Left ventricle myocardium superior (tissue), 1 donor: Measurements from ENCODE around the gene NFATC1. TPM values are rescaled to one million over a fixed set of nuclear protein-coding genes. Genes with fewer than 3 reads are reported as not detected.

Experiments used
- ATAC-seq: fragments of 200-7000 bp; cut with Tn5 transposase; one replicate; pipeline ENCODE4 v1.9.1; 2020; ENCODE audit warnings: mild to moderate bottlenecking, moderate library complexity
- DNase-seq: peaks from one replicate; pipeline ENCODE4 v3.0.0-alpha.2; 2020
- intact Hi-C: fragments of 100-400 bp; cut with micrococcal nuclease; formaldehyde crosslinking; loops from one replicate; pipeline ENCODE4 v1.11.0; 2022
- total RNA-seq: library from RNA; stranded (reverse); fragmentation: NEBNext Ultra II Directional; extraction: Animal tissue kit (Norgen Biotek cat#: 25700); gene quantifications from one replicate; pipeline ENCODE4 v1.2.1, GENCODE V29; 2021
- donor health status: DM: no; HTN: yes; CAD: no; lungs with severe emphysema.

NFATC1 gene
- total RNA-seq, 1 donor from 2014 or later: 18.7 TPM

DNA sequence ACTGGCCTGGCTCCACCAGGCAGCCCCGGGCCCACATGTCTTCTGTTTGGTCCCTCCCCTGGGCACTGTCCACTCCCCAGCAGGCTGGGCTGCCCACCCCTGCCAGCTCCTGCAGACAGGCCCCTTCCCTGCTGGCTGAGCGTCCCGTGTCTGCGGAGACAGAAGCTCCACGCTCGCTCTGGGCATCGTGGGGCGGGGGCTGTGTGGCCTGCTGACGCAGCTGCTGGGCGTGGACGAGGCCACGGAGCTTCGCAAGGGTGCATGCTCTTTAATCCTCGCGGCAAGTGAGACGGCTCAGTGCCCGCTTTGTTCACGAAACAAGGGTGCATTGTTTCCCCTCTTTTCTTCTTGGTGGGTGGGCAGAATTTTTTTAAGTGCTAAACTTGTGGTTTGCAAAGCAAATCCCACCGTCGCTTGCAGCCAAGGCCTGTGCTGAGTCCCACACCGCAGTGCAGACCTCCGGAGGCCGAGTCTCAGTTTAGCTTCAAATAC is 151.1 kb downstream of the NFATC1 start:
- DNase-seq (no peak), ATAC-seq (no peak)
- intact Hi-C loops: no loop called here

DNA sequence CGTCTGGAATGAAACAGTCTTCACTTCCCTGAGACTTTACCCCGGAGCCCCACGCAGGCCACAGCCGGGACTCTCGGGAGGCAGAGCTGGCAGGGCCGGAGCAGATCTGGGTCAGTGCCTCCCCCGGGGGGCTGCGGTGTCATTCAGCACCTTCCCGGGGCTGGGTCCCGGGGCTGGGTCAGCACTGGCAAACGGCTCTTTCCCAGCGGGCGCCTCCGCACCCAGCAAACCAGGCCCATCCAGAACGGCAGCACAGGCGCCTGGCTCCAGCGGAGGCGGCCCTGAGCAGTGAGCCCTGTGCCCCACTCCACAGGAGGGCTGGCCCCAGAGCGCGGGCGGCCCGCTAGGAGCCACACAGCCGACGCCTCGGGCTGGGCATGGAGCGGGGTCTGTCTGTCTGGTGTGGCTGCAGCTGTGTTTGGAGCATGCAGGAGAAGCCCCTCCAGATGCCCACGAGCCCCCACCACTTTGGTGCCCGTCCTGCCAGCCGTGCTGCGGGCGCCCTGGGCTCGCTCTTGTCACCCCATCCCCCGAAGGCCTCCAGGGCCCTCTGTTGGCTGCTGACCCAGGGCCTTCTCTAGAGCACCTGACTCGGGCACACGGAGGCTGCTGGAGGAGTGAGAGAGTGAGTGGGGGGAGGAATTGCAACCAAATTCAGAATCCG is 151.8 kb downstream of the NFATC1 start:
- intact Hi-C loops: no loop called here
- DNase-seq (no peak), ATAC-seq (no peak)

DNA sequence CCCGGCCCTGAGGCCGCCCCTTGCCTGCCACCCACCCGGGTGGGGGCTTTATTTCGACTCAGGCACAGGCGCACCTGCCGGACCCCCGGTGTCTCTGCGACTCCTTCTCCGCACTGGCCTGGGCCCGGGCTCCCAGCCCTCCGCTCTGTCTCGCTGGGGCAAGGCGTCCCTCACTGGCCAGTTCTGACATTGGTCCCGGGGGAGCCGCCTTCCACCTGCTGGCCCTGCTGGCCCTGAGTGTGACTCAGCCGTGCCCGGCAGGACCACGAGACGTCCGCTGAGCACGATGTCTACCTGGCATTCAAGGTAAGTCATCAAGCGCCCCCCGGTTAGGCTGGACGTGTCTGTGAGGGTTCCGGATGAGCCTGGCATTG is 152.3 kb downstream of the NFATC1 start:
- no peak for DNase-seq
- intact Hi-C loops: no loop called here

GRCh38 chr18:79548621-79548985 is 152.9 kb downstream of the NFATC1 start:
- intact Hi-C loops: no loop called here
- ATAC-seq (no peak), DNase-seq (no peak)

More for the DNA sequence above, 152.3 kb downstream of the NFATC1 start:
- no peak for ATAC-seq

GRCh38 chr18:79548986-79549637 is 153.4 kb downstream of the NFATC1 start:
- no peak for DNase-seq
- no peak for ATAC-seq
- intact Hi-C loops: no loop called here

GRCh38 chr18:79549638-79550000 is 153.9 kb downstream of the NFATC1 start:
- no peak for ATAC-seq
- intact Hi-C loops: no loop called here
- DNase-seq: no peak

DNA sequence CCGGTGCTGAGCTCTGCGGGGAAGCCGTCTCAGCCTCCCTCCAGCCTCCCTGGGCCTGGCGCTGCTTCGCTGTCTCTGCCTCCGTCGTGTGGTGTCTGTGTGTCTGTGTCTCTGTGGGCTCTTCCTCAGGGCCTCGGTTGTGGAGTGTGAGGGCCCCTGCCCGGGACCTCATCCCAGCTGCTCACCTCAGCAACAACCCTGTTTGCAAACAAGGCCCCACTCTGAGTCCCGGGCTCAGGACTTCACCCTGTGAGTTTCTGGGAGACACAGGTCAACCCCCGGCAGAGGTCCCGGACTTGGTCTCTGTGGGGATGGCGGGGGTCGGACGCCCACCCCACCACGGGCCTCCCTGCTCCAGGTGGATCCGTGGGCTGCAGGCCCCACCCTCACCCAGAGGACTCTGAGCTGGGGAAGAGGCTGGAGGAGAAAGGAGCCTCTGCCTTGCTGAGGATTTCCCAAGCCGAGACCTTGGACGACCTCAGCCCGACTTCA is 156.5 kb downstream of the NFATC1 start:
- DNase-seq (no peak), ATAC-seq (no peak)
- intact Hi-C loops: no loop called here

DNA sequence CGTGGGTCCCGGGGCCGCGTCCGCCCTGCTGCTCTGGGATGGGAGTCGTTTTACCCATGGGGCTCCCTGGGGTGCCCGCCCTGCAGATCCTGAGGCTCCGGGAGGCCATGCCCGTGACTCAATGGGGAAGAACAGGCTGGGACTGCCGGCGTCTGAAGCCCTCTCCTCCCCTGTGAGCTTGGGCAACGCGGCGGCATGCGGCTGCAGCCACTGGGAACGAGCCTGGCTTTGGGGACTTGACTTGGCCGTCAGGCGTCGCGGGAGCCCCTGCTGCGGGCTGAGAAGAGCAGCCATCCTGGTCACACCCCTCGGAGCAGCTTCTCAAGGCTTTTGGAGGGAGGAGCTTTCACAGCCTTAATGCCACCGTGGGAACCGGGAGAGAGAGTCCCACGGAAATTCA is 157.0 kb downstream of the NFATC1 start:
- ATAC-seq (no peak), DNase-seq (no peak)
- intact Hi-C loops: no loop called here

- intact Hi-C loops: no loop called here
- no peak for DNase-seq
- no peak for ATAC-seq
These were observed 157.4 kb downstream of the NFATC1 start for GRCh38 chr18:79553154-79553553.

DNA sequence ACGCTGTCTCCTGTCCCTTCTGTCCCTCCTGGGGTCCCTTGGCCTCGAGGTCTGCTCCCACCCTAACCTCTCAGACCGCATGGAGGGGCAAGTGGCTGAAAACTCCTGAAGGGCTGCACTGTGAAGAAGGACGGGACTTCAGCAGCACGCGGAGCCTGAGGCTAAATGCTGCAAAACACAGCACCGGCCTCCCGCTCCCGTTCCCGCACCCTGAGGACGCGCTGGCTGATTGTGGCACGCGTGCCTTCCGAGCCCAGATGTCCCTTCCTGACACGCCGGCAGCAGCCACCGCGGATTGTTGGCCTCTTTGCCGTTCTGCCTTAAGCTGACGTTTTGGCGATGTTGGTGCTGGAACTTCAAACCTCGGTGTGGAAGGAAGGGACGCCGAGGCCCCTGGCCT is 158.0 kb downstream of the NFATC1 start:
- DNase-seq: no peak
- intact Hi-C loops: no loop called here
- ATAC-seq: no peak

GRCh38 chr18:79554321-79554720 is 158.6 kb downstream of the NFATC1 start:
- DNase-seq (no peak), ATAC-seq (no peak)
- intact Hi-C loops: no loop called here

DNA sequence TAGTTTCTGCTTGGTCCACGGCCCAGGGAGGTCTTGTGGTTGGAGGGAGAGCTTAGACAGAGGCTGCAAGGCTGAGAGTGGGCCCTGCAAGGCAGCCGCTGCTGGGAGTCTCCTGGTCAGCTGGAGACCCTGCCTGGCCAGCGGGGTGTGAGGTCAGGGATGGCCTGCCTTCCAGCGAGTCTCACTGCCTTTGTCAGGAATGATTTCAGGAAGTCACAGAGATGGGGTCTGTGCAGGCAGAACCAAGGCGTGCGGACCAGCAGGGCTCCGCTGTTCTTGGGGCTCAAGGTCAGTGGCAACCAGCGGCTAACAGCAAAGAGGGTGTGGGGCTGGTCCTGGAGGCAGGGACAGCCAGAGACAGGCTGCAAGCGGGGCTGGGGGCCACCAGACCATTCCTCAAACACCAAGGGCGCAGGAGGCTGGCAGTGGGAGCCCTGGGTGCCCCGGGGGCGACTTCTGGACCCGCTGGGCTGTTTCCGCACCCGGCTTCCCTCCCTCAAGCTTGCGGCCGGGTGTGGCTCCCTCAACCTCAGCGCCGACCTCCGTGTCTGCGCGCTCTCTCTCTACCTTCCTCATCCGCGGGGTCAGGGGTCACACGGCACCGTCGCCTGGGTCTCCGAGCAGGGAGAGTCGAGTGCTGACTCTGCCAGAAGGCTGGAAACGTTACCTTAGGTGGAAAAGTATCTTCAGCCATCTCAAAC is 159.4 kb downstream of the NFATC1 start:
- DNase-seq (peak; percentile 25), ATAC-seq (no peak)
- intact Hi-C loops: no loop called here

- no peak for ATAC-seq
- DNase-seq: peak; percentile 20
- intact Hi-C loops: no loop called here
These were observed 160.2 kb downstream of the NFATC1 start for GRCh38 chr18:79555885-79556284.

GRCh38 chr18:79556829-79557585 is 161.3 kb downstream of the NFATC1 start:
- DNase-seq: peak; percentile 21
- intact Hi-C loops: no loop called here
- no peak for ATAC-seq

DNA sequence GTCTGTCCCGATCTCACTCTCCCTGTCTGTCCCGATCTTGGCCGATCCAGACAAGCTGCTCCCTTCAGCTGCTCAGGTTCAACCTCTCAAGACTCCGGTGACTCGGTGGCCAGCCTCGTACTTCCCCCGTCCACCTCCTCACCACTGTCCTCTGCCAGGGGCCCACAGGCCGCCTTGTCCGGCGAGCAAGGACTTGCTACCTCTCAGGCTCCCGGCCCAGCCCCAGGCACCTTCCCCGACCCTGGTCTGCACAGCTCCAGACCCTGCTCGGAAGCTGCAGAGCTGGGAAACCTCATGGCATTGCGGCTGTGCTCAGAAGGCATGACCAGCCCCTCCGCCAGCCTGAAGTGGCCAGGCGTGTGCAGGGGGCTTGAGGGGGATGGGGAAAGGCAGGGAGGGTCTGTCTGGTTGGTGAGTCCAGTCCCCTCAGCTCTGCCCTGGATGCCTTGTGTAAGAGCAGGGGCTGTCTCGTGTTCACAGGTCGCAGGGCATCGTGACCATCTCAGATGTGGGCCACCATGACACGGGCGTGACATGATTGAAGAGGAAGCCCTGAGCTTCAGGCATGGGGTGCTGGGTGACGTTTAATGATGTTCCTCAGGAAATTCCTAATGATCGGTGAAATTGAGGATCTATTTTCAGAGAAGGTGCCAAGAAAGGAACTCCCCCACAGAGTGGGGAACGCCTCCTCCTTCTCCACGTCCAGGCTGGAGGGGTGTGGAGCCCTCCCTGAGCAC is 162.6 kb downstream of the NFATC1 start:
- DNase-seq (no peak), ATAC-seq (no peak)
- intact Hi-C loops: no loop called here

DNA sequence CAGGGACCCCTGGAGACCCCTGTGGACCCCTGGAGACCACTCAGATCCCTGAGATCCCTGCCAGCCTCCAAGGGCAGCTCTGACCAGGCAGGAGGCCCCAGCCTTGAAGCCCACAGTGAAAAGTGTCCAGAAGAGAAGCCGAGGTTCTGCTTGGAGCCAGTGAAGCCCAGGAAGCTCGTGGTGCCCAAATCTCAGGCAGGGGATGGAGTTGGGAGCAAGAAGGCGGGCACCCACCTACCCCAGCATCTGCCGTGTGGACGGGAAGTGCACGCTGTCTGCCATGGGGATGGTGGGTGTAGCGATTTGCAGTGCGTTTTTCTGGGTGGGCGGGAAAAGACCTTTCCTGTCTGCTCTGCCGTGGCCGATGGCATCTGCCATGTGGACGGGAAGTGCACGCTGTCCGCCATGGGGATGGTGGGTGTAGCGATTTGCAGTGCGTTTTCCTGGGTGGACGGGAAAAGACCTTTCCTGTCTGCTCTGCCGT is 163.2 kb downstream of the NFATC1 start:
- ATAC-seq (no peak), DNase-seq (no peak)
- intact Hi-C loops: no loop called here

- intact Hi-C loops: no loop called here
- ATAC-seq: no peak
- DNase-seq: no peak
These were observed 163.7 kb downstream of the NFATC1 start for GRCh38 chr18:79559436-79559835.

DNA sequence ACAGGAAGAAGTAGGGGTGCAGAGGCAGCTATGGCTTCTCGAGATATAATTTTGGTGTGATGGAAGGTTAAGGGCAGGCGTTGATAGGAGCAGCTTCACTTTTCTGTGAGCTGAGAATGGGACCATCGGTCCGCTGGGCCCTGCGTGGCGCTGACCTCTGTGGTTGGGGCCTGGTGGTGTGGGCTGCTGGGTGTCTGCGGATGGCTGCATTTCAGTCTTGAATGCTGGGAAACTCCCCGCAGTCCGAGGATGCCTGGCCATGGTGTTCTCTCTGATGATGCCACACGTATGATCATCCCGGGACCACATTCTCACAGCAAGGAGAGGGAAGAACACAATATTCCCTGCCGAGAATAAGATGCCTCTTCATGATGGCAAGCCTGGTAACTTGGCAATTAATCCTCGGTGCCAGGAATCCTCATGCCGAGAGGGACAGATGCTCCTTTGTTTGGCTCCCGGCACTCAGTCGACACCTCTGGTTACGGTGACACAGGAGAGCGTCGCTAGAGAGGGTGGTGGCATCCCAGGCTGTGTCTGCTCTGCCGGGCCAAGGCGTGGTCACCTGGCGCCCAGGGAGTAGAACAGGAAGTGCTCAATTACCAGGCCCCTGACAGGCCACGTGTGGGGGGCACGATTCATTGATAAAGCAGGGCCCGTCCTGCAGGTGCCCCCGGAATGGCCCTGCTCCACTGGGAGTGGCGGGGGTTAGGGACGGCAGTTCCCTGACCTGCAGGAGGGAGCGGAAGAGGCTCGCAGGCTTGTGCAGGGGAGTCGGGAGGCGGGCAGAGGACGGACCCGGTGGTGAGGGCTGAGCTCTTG is 164.5 kb downstream of the NFATC1 start:
- intact Hi-C loops: no loop called here
- ATAC-seq: no peak

More for the DNA sequence above, 164.5 kb downstream of the NFATC1 start:
- no peak for DNase-seq
